ENCODE measurements around the gene NKAIN2.

Gene NKAIN2

DNA sequence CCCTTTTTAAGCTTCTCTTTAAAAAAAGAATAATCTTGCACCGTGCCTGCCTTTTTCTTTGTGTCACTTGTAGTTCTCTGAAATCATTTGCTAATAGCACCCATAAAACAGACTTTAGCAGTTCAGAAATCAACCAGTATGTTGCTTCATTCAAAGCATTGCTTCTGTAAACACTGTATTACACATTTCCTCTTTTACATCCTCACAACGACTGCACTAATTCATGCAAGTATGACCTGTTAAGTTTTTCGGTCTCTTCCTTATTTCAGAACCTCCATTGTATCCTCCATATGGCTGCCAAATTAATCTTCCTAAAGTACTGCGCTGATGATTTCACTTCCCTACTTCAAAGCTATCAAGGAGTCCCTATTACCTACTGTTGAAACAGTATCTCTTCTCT is 1015.7 kb downstream of the NKAIN2 start:
- TF ChIP-seq, protein P1, sequence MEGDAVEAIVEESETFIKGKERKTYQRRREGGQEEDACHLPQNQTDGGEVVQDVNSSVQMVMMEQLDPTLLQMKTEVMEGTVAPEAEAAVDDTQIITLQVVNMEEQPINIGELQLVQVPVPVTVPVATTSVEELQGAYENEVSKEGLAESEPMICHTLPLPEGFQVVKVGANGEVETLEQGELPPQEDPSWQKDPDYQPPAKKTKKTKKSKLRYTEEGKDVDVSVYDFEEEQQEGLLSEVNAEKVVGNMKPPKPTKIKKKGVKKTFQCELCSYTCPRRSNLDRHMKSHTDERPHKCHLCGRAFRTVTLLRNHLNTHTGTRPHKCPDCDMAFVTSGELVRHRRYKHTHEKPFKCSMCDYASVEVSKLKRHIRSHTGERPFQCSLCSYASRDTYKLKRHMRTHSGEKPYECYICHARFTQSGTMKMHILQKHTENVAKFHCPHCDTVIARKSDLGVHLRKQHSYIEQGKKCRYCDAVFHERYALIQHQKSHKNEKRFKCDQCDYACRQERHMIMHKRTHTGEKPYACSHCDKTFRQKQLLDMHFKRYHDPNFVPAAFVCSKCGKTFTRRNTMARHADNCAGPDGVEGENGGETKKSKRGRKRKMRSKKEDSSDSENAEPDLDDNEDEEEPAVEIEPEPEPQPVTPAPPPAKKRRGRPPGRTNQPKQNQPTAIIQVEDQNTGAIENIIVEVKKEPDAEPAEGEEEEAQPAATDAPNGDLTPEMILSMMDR (conservative IDR thresholded peaks at IDR 0.05; ENCODE audit: low read depth): no peak
- ChIA-PET CTCF (no interaction called here), POLR2A (ENCODE audit: low non-redundant PET) (no interaction called here)
- H3K27ac ChIP-seq: no peak overlapping the region
- no peak for DNase-seq (ENCODE audit: low spot score)

DNA sequence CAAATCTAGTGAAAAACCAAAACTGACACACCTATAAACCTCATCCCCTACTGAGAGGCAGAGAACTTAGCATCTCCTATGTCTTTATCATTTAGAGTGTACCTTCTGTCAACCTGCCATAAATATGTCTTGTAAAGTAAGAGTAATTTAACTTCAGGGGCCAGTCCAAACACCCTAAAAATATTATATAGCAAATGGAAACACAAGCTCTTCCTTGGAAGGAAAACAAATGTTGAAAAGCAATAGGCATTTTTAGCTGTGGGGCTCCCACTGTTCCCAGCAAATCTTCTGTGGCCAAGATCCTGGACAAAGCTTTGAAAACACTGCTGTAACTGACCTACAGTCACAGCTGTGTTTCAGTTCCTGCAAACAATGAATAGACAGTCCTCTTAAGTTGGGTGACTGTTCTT is 1018.5 kb downstream of the NKAIN2 start:
- no peak overlapping the region for H3K27ac ChIP-seq
- no peak for DNase-seq (ENCODE audit: low spot score)
- CTCF ChIA-PET: no interaction called here
- TF ChIP-seq, protein P1 (conservative IDR thresholded peaks at IDR 0.05; ENCODE audit: low read depth): no peak
- POLR2A ChIA-PET (ENCODE audit: low non-redundant PET): no interaction called here

DNA sequence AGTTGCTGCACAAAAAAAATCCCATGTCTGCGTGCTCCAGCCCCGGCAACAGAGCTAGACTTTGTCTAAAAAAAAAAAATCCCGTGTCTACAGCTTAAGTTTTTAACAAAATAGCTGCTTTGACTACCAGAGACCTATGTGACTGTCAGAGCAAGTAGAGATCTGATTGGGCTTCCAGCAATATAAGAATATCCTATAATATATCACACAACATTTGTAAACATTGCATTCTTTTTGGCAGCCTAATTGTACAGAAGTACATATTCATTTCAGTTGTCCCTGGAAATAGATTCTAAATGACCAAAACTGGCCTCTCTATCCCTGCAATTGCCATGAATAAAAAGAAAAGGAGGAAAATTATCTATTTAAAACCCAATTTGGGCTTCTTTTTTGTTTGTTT is 1019.1 kb downstream of the NKAIN2 start:
- no peak overlapping the region for H3K27ac ChIP-seq
- DNase-seq (ENCODE audit: low spot score): no peak
- CTCF ChIA-PET: no interaction called here
- POLR2A ChIA-PET (ENCODE audit: low non-redundant PET): no interaction called here
- TF ChIP-seq, protein P1 (conservative IDR thresholded peaks at IDR 0.05; ENCODE audit: low read depth): no peak

DNA sequence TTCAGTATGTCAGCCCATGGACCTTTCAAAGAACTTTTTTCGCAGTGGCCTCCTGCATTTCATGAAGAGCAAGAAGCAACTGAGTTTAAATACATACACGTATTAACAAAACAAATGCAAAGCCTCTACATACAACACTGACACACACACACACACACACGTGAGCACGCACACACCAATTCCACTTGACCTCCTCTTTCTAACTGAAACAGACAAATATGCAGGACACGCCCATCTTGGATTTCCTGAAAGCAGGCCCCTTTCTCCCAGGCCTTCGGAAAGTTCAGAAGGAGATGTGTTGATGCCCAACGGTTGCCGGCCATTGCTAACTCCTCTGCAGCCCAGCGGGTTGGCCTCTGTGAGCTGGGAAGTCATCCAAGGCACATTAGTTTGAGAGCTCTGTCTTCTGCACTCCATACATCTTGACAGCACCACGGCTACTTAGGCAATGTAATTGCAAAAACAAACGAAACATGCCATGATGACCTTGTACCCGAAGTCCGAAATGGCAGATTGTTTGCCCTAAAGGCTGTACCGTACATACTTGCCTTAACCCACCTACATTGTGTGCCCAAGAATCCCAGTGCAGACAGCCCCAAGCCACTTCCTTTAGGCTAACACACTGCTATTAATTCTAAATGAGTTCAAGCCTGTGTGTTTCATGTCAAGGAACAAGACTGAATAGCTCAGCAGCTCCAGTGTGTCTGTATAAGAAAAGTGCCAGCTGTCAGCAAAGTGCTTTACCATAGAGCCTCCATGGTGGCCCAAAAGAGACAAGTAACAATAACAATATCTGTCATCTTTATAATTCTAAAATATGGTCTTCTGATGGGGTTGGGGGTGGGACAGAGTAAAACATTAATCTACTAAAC is 1019.8 kb downstream of the NKAIN2 start:
- CTCF ChIA-PET: interaction anchor here (0.7 kb wide), 1 partner anchor 52 kb away, joined by 3 read pairs; no protein-coding TSS in a partner anchor
- H3K27ac ChIP-seq: no peak overlapping the region
- TF ChIP-seq, protein P1 (conservative IDR thresholded peaks at IDR 0.05; ENCODE audit: low read depth): no peak
- DNase-seq (ENCODE audit: low spot score): no peak
- POLR2A ChIA-PET (ENCODE audit: low non-redundant PET): no interaction called here

DNA sequence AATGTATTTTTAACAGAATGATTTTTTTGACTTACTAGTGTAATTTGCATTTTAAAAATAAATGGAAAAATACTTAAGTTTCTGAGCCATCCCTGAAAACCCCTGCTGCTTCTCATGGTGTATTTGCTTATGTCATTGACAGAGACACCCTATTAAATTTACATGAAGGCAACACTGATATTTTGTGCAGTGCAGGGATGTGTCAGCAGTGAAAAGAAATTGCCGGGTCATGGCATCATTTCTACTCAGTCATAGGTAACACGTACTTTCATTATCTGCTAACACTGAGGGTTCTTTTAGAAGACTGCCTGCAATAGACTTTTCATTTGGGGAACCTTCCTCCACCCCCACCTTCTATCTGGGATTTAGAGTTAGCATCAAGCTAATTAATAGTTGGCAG is 1021.9 kb downstream of the NKAIN2 start:
- ChIA-PET POLR2A (ENCODE audit: low non-redundant PET) (no interaction called here), CTCF (no interaction called here)
- TF ChIP-seq, protein P1 (conservative IDR thresholded peaks at IDR 0.05; ENCODE audit: low read depth): no peak
- DNase-seq (ENCODE audit: low spot score): no peak
- no peak overlapping the region for H3K27ac ChIP-seq

DNA sequence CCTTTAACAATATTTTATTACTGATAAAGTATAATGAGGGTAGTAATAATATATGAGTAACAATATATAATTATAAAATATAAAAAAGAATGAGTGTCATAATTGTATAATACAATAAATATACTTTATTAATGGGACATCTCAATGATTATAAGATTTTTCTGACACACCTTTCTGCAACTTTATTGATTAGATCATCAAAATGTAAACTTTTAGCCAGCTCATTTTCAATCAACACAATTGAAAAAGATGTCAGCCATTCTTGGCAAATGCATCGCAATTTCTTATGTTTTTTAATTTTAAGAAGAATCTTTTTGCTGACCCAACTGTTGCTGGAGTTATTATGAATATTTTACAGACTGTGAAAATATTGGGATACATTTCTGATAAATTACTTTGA is 1026.2 kb downstream of the NKAIN2 start:
- TF ChIP-seq, protein P1 (conservative IDR thresholded peaks at IDR 0.05; ENCODE audit: low read depth): no peak
- H3K27ac ChIP-seq: no peak overlapping the region
- no peak for DNase-seq (ENCODE audit: low spot score)
- POLR2A ChIA-PET (ENCODE audit: low non-redundant PET): no interaction called here
- CTCF ChIA-PET: no interaction called here

Measured in RWPE1 (cell line).